Activated T-cell treated with anti-CD3 and anti-CD28 coated beads for 4 hours (primary cell): ENCODE measurements around the gene LECT2.

ENCODE experiments used
- DNase-seq: peaks from one replicate; pipeline ENCODE4 v3.0.0-alpha.2; 2020

Gene LECT2

GRCh38 chr5:135954899-135955298, at the start of gene LECT2:
Gene LECT2 (minus strand): TSS chr5:135954983. CDS start chr5:135954833, 150 bp downstream.
- no peak for DNase-seq

GRCh38 chr5:136004436-136004835, 49.7 kb upstream of the LECT2 start:
- DNase-seq = no peak

GRCh38 chr5:136001466-136001981, 46.7 kb upstream of the LECT2 start:
- DNase-seq = no peak

- DNase-seq = no peak
Observed at GRCh38 chr5:136000932-136001331, 46.1 kb upstream of the LECT2 start.

- no peak for DNase-seq
Observed at GRCh38 chr5:136000147-136000546, 45.4 kb upstream of the LECT2 start.

GRCh38 chr5:135999406-136000139, 44.8 kb upstream of the LECT2 start:
- no peak for DNase-seq

- no peak for DNase-seq
Observed at GRCh38 chr5:135998889-135999288, 44.1 kb upstream of the LECT2 start.

GRCh38 chr5:135997673-135998335, 43.0 kb upstream of the LECT2 start:
- no peak for DNase-seq

- no peak for DNase-seq
Observed at GRCh38 chr5:135996611-135997010, 41.8 kb upstream of the LECT2 start.

- no peak for DNase-seq
Observed at GRCh38 chr5:135995976-135996375, 41.2 kb upstream of the LECT2 start.

GRCh38 chr5:135993880-135994636, 39.3 kb upstream of the LECT2 start:
- no peak for DNase-seq

- DNase-seq = no peak
Observed at GRCh38 chr5:135993335-135993879, 38.6 kb upstream of the LECT2 start.

- no peak for DNase-seq
Observed at GRCh38 chr5:135991429-135991828, 36.6 kb upstream of the LECT2 start.

GRCh38 chr5:135990528-135991255, 35.9 kb upstream of the LECT2 start:
- no peak for DNase-seq

- DNase-seq = no peak
Observed at GRCh38 chr5:135989686-135990085, 34.9 kb upstream of the LECT2 start.

- no peak for DNase-seq
Observed at GRCh38 chr5:135988546-135988945, 33.8 kb upstream of the LECT2 start.

GRCh38 chr5:135986891-135987401, 32.2 kb upstream of the LECT2 start:
- DNase-seq = no peak

GRCh38 chr5:135986401-135986800, 31.6 kb upstream of the LECT2 start:
- no peak for DNase-seq

- no peak for DNase-seq
Observed at GRCh38 chr5:135985951-135986350, 31.2 kb upstream of the LECT2 start.

- no peak for DNase-seq
Observed at GRCh38 chr5:135980620-135981019, 25.8 kb upstream of the LECT2 start.

GRCh38 chr5:135979510-135979909, 24.7 kb upstream of the LECT2 start:
- no peak for DNase-seq

- DNase-seq = no peak
Observed at GRCh38 chr5:135978993-135979392, 24.2 kb upstream of the LECT2 start.
